NOMO-1 treated with dmso at 0.1 percent for 144 hours (cell line): Measurements from ENCODE around the gene PSTPIP1.

ENCODE experiments used
- DNase-seq: peaks from one replicate; lab custom pipeline; 2025; ENCODE audit not compliant: unreplicated experiment; lab: John Stamatoyannopoulos, UW

Gene PSTPIP1

GRCh38 chr15:77066971-77067690 is 72.2 kb downstream of the PSTPIP1 start:
- DNase-seq, result no peak

- DNase-seq, result no peak
Observed at GRCh38 chr15:77067691-77068367, 72.9 kb downstream of the PSTPIP1 start.

- DNase-seq, result no peak
Observed at GRCh38 chr15:77068633-77069032, 73.7 kb downstream of the PSTPIP1 start.

GRCh38 chr15:77069521-77070121 is 74.7 kb downstream of the PSTPIP1 start:
- no peak for DNase-seq

GRCh38 chr15:77070180-77070494 is 75.2 kb downstream of the PSTPIP1 start:
- DNase-seq, result no peak

- DNase-seq, result peak; percentile 81
Observed at GRCh38 chr15:77070495-77071304, 75.8 kb downstream of the PSTPIP1 start, which contains the start of gene TSPAN3. Gene TSPAN3 (minus strand): TSS chr15:77071109. CDS start chr15:77070954, 155 bp downstream.

- DNase-seq, result no peak
Observed at GRCh38 chr15:77071305-77072223, 76.6 kb downstream of the PSTPIP1 start.

GRCh38 chr15:77074350-77074749 is 79.4 kb downstream of the PSTPIP1 start:
- DNase-seq, result no peak

- DNase-seq, result no peak
Observed at GRCh38 chr15:77075528-77075927, 80.6 kb downstream of the PSTPIP1 start.

GRCh38 chr15:77076323-77076915 is 81.5 kb downstream of the PSTPIP1 start:
- DNase-seq, result no peak

- DNase-seq, result no peak
Observed at GRCh38 chr15:77081971-77082370, 87.0 kb downstream of the PSTPIP1 start.

GRCh38 chr15:77083381-77084160 is 88.6 kb downstream of the PSTPIP1 start:
- DNase-seq, result peak; percentile 55

- DNase-seq, result no peak
Observed at GRCh38 chr15:77084436-77084835, 89.5 kb downstream of the PSTPIP1 start.

- DNase-seq, result no peak
Observed at GRCh38 chr15:77085297-77085696, 90.4 kb downstream of the PSTPIP1 start.
